Bone marrow (tissue), 2 donors: ENCODE data around the gene AGBL4.

ENCODE experiments used
- DNase-seq, 2 donors: peaks; one replicate each; lab custom pipeline; 2025; lab: John Stamatoyannopoulos, UW

The AGBL4 gene

DNA sequence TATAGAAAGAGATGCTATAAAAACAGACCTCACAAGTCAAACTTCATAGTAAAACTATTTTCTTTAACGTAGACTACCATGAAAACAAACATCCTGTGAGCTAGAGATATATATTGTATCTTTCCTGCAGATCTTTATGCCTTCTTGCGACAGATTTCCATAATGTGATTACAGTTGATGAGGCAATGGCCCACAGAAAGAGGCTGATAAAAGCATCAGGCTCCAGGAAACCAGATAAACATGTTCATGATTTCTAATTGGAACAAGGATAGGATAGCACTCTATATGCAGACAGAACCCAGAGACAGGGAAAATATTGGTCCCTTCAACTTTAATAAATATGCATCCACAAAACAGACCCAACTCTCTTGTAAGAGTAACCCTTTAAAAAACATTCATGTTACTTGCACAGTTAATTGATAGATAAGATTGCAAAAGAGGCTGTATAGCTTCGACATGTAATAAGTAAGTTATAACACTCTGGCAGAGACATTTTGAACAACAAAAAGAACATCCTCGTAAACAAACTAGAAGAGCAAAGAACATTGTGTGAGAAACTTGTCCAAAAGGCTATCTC lies 329.4 kb downstream of the AGBL4 start:
- no peak for DNase-seq

DNA sequence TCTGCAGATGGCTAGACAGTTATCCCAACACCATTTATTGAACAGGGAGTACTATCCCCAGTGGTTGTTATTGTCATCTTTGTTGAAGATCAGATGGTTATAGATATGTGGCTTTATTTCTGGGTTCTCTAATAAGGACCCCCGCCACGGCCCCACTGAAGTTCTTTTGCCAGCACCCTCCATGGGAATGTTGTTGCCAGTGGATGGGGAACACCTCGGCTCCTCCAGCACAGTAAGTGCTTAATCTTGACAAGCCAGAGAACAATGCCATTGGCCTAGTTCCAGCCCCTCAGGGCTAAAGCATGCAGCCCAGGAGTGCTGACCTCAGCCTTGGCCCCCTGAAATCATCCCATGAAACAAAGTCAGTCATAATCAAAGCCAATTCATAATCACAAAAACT lies 337.6 kb downstream of the AGBL4 start:
- DNase-seq, result no peak

DNA sequence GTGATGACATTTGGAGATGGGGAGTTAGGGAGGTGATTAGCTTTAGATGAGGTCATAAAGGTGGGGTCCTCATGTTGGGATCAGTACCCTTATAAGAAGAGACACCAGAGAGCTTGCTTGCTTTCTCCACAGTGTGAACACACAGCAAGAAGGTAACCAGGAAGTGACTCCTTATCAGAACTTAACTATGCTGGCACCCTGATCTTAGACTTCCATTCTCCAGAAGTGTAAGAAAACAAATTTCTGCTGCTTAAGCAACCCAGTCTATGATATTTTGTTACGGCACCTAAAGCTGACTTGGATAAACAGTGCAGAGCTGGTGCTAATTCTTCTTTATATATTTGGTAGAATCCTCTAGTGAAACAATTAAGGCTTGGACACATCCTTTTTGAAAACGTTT lies 346.0 kb downstream of the AGBL4 start:
- DNase-seq, result no peak

DNA sequence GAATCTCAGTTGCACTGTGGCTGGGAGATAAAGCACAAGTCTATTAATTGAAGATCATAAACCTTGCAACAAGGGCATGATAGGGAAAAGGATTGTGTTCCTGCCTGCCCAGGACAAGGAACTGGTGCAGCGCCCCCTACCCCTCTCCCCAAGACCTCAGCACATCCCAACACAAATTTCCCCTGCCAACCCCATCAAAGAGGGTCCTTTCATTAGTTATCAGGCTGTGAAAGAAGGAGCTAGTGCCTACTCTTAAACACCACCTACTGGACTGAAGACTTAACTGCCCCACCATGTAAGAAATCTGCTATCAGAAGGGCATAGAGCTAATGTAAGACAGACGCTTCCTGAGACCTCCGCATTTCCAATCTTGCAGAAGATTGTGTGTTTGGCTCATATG lies 372.6 kb downstream of the AGBL4 start:
- DNase-seq, result no peak

DNA sequence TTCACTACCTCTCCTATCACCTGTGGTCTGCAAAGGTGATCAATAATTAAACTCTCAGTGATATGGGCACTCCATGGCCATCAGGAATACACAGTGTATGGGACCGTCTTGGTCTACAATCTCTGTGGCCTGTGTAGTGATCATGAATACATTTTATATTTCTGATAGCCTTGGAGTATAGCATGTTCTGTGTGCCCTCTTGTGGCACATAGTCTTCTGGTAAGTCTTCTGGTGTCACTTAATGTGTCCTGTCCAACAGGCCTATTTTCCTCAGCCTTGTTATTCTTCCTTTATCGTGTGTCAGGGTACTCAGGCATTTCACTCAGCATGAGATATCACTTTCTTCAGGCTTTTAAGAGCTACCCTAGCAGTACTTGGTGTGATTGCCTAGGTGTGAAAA lies 393.6 kb downstream of the AGBL4 start:
- DNase-seq, result no peak

DNA sequence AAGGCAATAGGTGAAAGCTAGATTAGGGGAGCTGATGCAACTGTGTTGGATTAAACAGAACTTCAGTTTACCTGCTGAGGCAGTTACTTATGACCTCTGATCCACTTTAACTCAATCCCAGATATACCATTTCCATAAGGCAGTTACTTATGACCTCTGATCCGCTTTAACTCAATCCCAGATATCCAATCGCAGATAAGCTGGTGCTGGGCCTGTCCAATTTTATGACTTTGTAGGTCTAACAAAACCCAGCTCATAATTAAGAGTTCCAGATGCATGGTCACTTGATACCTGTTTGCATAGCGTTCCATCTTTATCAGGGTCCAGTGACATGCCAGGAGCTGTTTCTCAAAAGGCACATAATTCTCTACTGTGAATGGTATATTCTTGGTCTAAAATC lies 396.0 kb downstream of the AGBL4 start:
- no peak for DNase-seq

GRCh38 chr1:49626472-49626871 lies 397.3 kb downstream of the AGBL4 start:
- no peak for DNase-seq

- no peak for DNase-seq
Observed at GRCh38 chr1:49622877-49623276, 400.9 kb downstream of the AGBL4 start.

DNA sequence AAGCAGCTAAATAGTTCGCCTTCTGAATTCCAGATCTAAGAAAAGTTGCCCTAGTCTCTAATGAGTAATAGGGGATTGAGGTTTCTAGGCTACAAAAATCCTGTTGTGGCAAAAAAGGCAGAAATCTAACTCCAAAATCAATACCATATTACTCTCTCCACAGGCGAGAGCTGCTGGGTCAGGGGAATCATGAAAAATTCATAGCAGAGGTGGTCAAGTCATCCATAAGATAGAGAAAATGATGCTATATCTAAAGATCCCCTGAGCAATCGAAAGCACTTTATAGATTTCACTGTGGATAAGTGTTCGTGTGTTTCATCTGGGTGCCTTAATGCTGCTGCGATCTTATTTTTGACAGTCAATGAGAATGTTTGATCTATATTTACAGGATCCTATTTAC lies 417.7 kb downstream of the AGBL4 start:
- DNase-seq, result no peak

DNA sequence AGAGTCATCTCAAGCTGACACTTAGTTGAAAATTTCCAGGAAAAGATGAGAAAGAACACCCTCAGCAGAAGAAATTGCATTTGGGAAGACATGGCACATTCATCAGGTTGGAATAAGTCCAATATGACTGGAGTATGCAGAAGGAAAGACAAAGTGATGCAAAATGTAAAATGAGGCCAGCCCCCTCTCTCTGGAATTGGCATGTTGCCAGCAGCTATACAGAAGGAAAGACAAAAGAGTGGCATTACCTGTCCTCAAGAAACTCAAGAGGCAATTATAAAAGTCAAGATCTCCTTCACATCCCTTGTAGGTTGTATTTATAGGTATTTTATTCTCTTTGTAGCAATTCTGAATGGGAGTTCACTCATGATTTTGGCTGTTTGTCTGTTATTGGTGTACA lies 426.3 kb downstream of the AGBL4 start:
- no peak for DNase-seq

DNA sequence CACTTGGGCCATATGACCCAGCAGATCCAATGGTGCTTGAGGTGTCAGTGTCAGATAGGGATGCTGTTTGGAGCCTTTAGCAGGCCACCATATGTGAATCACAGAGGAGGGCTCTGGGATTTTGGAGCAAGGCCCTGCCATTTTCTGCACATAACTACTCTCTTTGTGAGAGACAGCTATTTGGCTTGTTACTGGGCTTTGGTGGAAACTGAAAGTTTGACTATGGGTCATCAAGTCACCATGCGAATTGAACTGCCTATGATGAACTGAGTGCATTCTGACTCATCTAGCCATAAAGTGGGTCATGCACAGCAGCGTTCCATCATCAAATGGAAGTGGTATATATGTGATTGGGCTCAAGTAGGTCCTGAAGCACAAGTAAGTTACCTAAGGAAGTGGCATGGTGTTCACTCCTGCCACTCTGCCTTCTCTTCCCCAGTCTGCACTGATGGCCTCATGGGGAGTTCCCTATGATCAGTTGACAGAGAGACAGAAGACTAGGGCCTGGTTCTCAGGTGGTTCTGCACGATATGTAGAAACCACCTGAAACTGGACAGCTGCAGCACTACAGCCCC lies 447.3 kb downstream of the AGBL4 start:
- no peak for DNase-seq

DNA sequence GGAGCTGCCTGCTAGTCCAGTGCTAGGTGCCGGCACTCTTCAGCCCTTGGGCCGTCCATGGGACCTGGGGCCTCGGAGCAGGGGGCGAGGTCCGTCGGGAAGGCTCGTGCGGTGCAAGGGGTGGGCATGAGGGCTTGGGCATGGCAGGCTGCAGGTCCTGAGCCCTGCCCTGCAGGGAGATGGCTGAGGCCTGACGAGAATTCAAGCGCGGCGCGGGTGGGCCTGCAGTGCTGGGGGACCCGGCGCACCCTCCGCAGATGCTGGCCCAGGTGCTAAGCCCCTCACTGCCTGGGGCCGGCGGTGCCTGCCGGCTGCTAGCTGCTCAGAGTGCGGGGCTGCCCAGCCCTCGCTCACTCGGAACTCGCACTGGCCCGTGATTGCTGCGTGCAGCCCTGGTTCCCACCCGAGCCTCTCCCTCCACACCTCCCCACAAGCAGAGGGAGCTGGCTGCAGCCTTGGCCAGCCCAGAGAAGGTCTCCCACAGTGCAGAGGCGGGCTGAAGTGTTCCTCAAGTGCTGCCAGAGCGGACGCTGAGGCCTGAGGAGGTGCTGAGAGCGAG lies 467.0 kb downstream of the AGBL4 start:
- no peak for DNase-seq

DNA sequence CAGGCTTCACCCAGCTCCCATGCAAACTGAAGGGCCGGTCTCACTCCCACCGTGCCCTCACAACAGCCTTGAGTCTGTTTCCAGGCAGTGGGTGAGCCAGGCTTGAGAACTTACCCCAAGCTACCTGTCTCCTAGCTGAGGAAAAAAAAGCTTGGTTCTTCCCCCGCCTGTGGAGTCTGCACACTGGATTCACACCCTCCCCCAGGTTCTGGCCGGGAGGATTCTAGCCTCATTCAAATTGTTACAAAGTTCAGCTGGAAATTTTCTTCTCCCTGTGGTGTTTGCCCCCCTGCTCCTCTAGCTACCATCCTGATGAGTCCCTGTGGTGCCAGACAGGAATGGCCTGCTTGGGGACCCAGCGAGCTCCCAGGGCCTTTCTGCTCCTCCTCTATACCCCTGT lies 471.7 kb downstream of the AGBL4 start:
- no peak for DNase-seq

DNA sequence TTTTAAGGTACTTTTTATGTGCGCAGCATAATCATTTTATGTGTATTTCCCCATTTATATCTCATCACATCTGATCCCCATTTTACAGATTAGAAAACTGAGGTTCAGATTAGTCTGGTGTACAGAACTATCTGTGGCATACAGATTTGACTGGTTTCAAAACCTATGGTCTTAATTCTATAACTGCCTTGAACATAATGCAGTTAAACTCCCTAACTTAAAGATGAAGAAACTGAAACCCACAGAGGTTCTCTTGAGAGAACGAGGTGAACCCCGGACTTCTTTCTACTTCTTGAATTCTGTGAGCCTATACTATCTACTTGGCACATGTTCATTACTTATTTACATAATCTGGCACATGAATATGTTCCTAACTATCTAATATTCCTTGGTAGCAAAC lies 479.1 kb downstream of the AGBL4 start:
- DNase-seq, result no peak

GRCh38 chr1:49541096-49541752 lies 482.5 kb downstream of the AGBL4 start:
- DNase-seq, result no peak

DNA sequence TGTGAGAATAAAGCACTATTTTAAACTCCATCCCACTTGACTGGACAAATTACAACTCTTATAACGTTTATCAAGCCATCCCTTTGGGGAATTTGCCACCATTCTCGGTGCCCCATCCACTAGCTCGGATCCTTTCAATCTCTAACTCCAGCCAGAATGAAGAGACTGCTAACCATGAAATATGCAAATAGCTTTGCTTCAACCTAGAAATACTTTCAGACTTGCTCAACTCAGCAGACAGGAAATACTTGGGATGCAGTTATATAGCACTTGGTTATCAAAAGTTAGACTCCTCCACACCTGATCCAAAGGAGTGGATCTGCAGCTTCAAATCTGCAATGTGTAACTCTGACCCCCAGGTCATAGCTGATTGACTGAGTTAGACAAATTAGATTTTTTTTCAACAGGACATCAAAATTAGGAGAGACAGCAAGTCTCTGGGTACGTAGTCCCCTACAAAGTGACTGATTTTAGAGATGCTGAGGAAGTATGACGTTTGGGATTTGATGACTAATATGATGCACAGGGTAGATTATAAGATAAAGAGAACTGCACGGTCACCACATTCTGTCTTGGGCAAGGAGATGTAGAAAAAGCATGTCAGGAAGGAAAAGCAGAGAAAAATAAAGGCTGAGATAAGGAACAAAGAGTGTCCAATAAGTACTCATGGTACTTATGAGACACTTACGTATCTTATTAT lies 496.0 kb downstream of the AGBL4 start:
- no peak for DNase-seq

DNA sequence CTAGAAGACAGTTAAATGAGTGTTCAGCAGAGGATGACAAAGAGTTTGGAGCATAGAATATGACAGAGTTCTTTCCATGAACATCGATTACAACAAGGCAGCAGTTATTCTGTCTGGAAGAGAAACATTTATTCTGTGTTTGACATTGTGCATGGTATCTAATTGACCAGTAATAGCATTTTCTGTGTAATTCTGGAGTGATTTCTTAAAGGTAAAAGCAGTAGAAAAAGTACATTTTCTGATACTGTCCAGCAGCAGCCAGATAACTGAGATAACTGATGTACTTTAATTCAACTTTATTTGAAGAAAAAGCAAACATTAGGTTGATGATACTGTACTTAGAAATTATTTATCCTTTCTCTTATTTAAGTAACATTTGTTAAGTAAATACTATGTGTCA lies 497.1 kb downstream of the AGBL4 start:
- DNase-seq, result no peak

- no peak for DNase-seq
Observed at GRCh38 chr1:49523764-49524163, 500.0 kb downstream of the AGBL4 start.

DNA sequence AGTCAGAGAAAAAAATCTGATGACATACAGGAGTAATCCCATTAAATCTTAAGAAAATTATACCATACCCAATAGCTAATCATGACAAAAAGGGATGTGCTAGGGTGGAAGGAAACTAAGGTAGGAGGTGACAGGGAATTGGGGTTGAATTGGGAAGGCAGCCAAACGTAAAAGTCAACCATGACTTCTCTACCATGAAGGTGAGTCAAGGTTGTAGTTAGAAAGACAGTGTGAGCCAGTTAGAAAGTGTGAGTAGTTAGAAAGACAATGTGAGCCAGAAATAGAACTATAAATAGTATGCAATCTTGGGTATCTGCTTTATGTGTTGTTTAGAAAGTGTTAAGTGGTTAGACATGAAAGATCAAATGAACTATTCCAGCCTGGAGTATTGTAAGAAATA lies 556.8 kb downstream of the AGBL4 start:
- no peak for DNase-seq

GRCh38 chr1:49465486-49466185 lies 558.1 kb downstream of the AGBL4 start:
- no peak for DNase-seq

DNA sequence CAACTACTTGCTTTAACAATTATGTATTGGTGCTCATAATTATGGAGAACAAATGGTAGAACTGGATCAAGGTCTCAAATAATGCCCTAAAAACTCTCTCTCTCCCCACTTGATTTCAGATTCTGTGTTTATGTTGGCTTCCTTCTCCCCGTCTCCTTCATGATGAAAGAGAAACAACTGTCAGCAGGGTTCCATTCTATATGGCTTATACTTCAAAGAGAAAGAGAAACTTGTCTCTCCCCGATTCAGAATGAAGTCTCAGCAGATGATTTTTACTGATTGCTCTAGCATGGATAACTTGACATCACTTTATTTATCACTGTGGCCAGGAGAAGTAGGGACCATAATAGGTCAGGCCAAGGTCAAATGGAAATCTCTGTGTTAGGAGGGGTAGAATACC lies 575.6 kb downstream of the AGBL4 start:
- DNase-seq, result no peak

- no peak for DNase-seq
Observed at GRCh38 chr1:49436865-49437264, 586.9 kb downstream of the AGBL4 start.
